HepG2 (cell line): ENCODE data around the gene FOXD2. TPM values are rescaled to one million over a fixed set of nuclear protein-coding genes. Genes with fewer than 3 reads are reported as not detected.

Experiments used
- CCAR2 ChIP-seq: fragments of 200-400 bp; formaldehyde crosslinking; optimal IDR thresholded peaks from 2 replicates; pipeline ENCODE3; 2018; ENCODE audit warnings: low read depth, mild to moderate bottlenecking, low read length, moderate library complexity
- DDIT3 ChIP-seq: sonication (generic); formaldehyde crosslinking; IDR thresholded peaks from 2 replicates; pipeline ENCODE4 v1.4.0; 2020; ENCODE audit warnings: mild to moderate bottlenecking, missing genetic modification reagents
- HOMEZ ChIP-seq: IDR thresholded peaks from 2 replicates; pipeline ENCODE4 v1.6.1; 2016; ENCODE audit warnings: low read depth
- JARID2 ChIP-seq: sonication (generic); formaldehyde crosslinking; IDR thresholded peaks from 2 replicates; pipeline ENCODE4 v1.8.1; 2023; ENCODE audit warnings: missing genetic modification reagents, inconsistent platforms; ENCODE audit not compliant: insufficient replicate concordance
- KDM4B ChIP-seq: sonication (generic); formaldehyde crosslinking; IDR thresholded peaks from 2 replicates; pipeline ENCODE4 v1.4.0; 2020; ENCODE audit warnings: missing genetic modification reagents
- KDM5A ChIP-seq: fragments of 200-600 bp; sonication (generic); IDR thresholded peaks from 2 replicates; pipeline ENCODE4 v1.7.0; 2018; ENCODE audit warnings: antibody characterized with exemption, mild to moderate bottlenecking, low read length, borderline replicate concordance
- MZF1 ChIP-seq: sonication (generic); formaldehyde crosslinking; IDR thresholded peaks from 2 replicates; pipeline ENCODE4 v1.8.1; 2023; ENCODE audit warnings: mild to moderate bottlenecking, missing genetic modification reagents, borderline replicate concordance
- NFE2L1 ChIP-seq: sonication (generic); formaldehyde crosslinking; IDR thresholded peaks from 2 replicates; pipeline ENCODE4 v1.4.0; 2020; ENCODE audit warnings: missing genetic modification reagents, mild to moderate bottlenecking, borderline replicate concordance
- PHF5A ChIP-seq: IDR thresholded peaks from one replicate; pipeline ENCODE4 v1.6.1; 2018; ENCODE audit warnings: low read depth, missing genetic modification reagents; ENCODE audit not compliant: unreplicated experiment
- PRDM15 ChIP-seq: sonication (generic); formaldehyde crosslinking; IDR thresholded peaks from 2 replicates; pipeline ENCODE4 v1.4.0; 2020; ENCODE audit warnings: missing genetic modification reagents
- STAT5B ChIP-seq: sonication (generic); formaldehyde crosslinking; IDR thresholded peaks from 2 replicates; pipeline ENCODE4 v1.4.0; 2020; ENCODE audit warnings: missing genetic modification reagents
- TCF12 ChIP-seq, 2 experiments: fragments of 450-650 bp in 1 of 2; sonication (generic) in 1 of 2; formaldehyde crosslinking in 1 of 2; IDR thresholded peaks; 2 replicates each; pipeline versions ENCODE4 v1.6.1 to v1.8.0; 2017 to 2022; ENCODE audit warnings: antibody characterized with exemption in 1 of 2, mild to moderate bottlenecking in 1 of 2, missing genetic modification reagents in 1 of 2, moderate library complexity in 1 of 2
- ZBTB49 ChIP-seq: sonication (generic); formaldehyde crosslinking; IDR thresholded peaks from 2 replicates; pipeline ENCODE4 v1.4.0; 2020; ENCODE audit warnings: missing genetic modification reagents, borderline replicate concordance
- ZNF609 ChIP-seq: sonication (generic); formaldehyde crosslinking; IDR thresholded peaks from 2 replicates; pipeline ENCODE4 v1.4.0; 2020; ENCODE audit warnings: mild to moderate bottlenecking, missing genetic modification reagents, borderline replicate concordance
- ZNF768 ChIP-seq: sonication (generic); formaldehyde crosslinking; IDR thresholded peaks from 2 replicates; pipeline ENCODE4 v1.4.0; 2020; ENCODE audit warnings: missing genetic modification reagents
- ZNF879 ChIP-seq: sonication (generic); formaldehyde crosslinking; IDR thresholded peaks from 2 replicates; pipeline ENCODE4 v1.8.1; 2023; ENCODE audit warnings: missing genetic modification reagents
- polyA plus RNA-seq, 8 experiments: library from polyadenylated mRNA; depleted of rRNA in 3 of 8; stranded (reverse) in 7 of 8; unstranded in 1 of 8; fragments of >200 nt; fragmentation: Illumina TruSeq in 4 of 8; extraction: Trizol in 4 of 8; gene quantifications; 2 replicates each; pipeline versions ENCODE4 v1.2.1 to v1.2.3, GENCODE V29; 2011 to 2016; ENCODE audit warnings: low read depth in 4 of 8, missing spikeins in 1 of 8, mixed read lengths in 1 of 8; ENCODE audit not compliant: insufficient read depth in 1 of 8
- total RNA-seq, 5 experiments: library from RNA; depleted of rRNA; stranded (reverse); fragments of >200 nt; fragmentation: Illumina TruSeq; extraction: Trizol; gene quantifications; 2 replicates each; pipeline ENCODE4 v1.2.3, GENCODE V29; 2016; ENCODE audit warnings: low read depth in 1 of 5

FOXD2 gene
- total and polyA plus RNA-seq, 2 of the 13 experiments (the other 11 are each of a cell fraction or from before 2014, with no cell fraction given), result 0.01 to 0.09 TPM

GRCh38 chr1:47436304-47436978 is 1.4 kb upstream of the FOXD2 start (continued):
- TF ChIP-seq ZNF609 (peak; percentile 71), ZNF879 (CRISPR knock-in tag) (no peak), MZF1 (CRISPR knock-in tag) (no peak), KDM5A (no peak), DDIT3 (no peak), STAT5B (no peak), ZBTB49 (CRISPR knock-in tag) (no peak), PHF5A (CRISPR knock-in tag) (no peak), NFE2L1 (no peak), HOMEZ (CRISPR knock-in tag) (no peak), CCAR2 (no peak), PRDM15 (CRISPR knock-in tag) (no peak), TCF12 (IDR thresholded peaks at IDR 0.05) (no peak), TCF12 (CRISPR knock-in tag; IDR thresholded peaks at IDR 0.05) (no peak), KDM4B (CRISPR knock-in tag) (no peak), ZNF768 (CRISPR knock-in tag) (peak; percentile 74; the same call in 1 of the 2 replicates), JARID2 (CRISPR knock-in tag) (no peak)
